Trophoblast cell (in vitro differentiated cells and primary cell): ENCODE results near the gene LRRC74B.
"Not testable (repeated sequence)": the region's sequence is repeated elsewhere in the genome, so short reads cannot be mapped to it uniquely, and the experiment has no call there.

Experiments
- DNase-seq, 2 donors: peaks; one replicate each; pipeline ENCODE4 v3.0.0-alpha.2; 2016
- H2AFZ ChIP-seq: 2 replicates; pipeline ENCODE4 v1.6.1; 2013; ENCODE audit warnings: low read length, moderate library complexity, mild to moderate bottlenecking; ENCODE audit not compliant: insufficient read depth, poor library complexity
- H2AK5ac ChIP-seq: 2 replicates; pipeline ENCODE4 v1.6.1; 2013; ENCODE audit warnings: mild to moderate bottlenecking, low read length
- H2BK120ac ChIP-seq: 2 replicates; pipeline ENCODE4 v1.6.1; 2013; ENCODE audit warnings: low read length, mild to moderate bottlenecking, moderate library complexity; ENCODE audit not compliant: insufficient read depth, poor library complexity
- H2BK12ac ChIP-seq: 2 replicates; pipeline ENCODE4 v1.6.1; 2013; ENCODE audit warnings: mild to moderate bottlenecking, low read length, moderate library complexity
- H2BK5ac ChIP-seq: 2 replicates; pipeline ENCODE4 v1.6.1; 2013; ENCODE audit warnings: low read length, low read depth, moderate library complexity, mild to moderate bottlenecking; ENCODE audit not compliant: poor library complexity
- H3K14ac ChIP-seq: 2 replicates; pipeline ENCODE4 v1.6.1; 2013; ENCODE audit warnings: mild to moderate bottlenecking, low read length
- H3K18ac ChIP-seq: 2 replicates; pipeline ENCODE4 v1.6.1; 2013; ENCODE audit warnings: mild to moderate bottlenecking, low read length
- H3K23ac ChIP-seq: 2 replicates; pipeline ENCODE4 v1.6.1; 2013; ENCODE audit warnings: low read length
- H3K27ac ChIP-seq: 2 replicates; pipeline ENCODE4 v1.5.1; 2013; ENCODE audit warnings: low read depth, mild to moderate bottlenecking, inconsistent platforms, low read length, moderate library complexity
- H3K27me3 ChIP-seq: 2 replicates; pipeline ENCODE4 v1.6.1; 2013; ENCODE audit warnings: inconsistent platforms, mild to moderate bottlenecking, low read length, moderate library complexity; ENCODE audit not compliant: insufficient read depth
- H3K36me3 ChIP-seq, 2 experiments: 1 replicate in 1 of 2; 2 replicates in 1 of 2; pipeline ENCODE4 v1.6.1; 2013; ENCODE audit warnings: low read length in 2 of 2, mild to moderate bottlenecking in 2 of 2, moderate library complexity in 1 of 2; ENCODE audit not compliant: insufficient read depth in 2 of 2, control insufficient read depth in 1 of 2
- H3K4ac ChIP-seq: 2 replicates; pipeline ENCODE4 v1.6.1; 2013; ENCODE audit warnings: low read depth, mild to moderate bottlenecking, low read length, moderate library complexity
- H3K4me1 ChIP-seq, 2 experiments: 1 replicate in 1 of 2; 2 replicates in 1 of 2; pipeline ENCODE4 v1.6.1; 2013; ENCODE audit warnings: low read length in 2 of 2, mild to moderate bottlenecking in 2 of 2, moderate library complexity in 1 of 2; ENCODE audit not compliant: insufficient read depth in 2 of 2, control insufficient read depth in 1 of 2
- H3K4me2 ChIP-seq: 2 replicates; pipeline ENCODE4 v1.6.1; 2013; ENCODE audit warnings: inconsistent platforms, mild to moderate bottlenecking, low read length, moderate library complexity
- H3K4me3 ChIP-seq: 2 replicates; pipeline ENCODE4 v1.5.1; 2013; ENCODE audit warnings: mild to moderate bottlenecking, low read depth, low read length, inconsistent platforms
- H3K79me1 ChIP-seq: one replicate; pipeline ENCODE4 v1.6.1; 2013; ENCODE audit warnings: low read length
- H3K79me2 ChIP-seq: 2 replicates; pipeline ENCODE4 v1.6.1; 2013; ENCODE audit warnings: low read length, mild to moderate bottlenecking; ENCODE audit not compliant: control insufficient read depth, insufficient read depth, poor library complexity
- H3K9ac ChIP-seq: 2 replicates; pipeline ENCODE4 v1.6.1; 2013; ENCODE audit warnings: mild to moderate bottlenecking, low read length
- H3K9me3 ChIP-seq: 2 replicates; pipeline ENCODE4 v1.6.1; 2013; ENCODE audit warnings: low read depth, mild to moderate bottlenecking, control low read depth, inconsistent platforms, low read length; ENCODE audit not compliant: insufficient read depth
- H4K12ac ChIP-seq: 2 replicates; pipeline ENCODE4 v1.6.1; 2013; ENCODE audit warnings: low read depth, mild to moderate bottlenecking, low read length, moderate library complexity
- H4K8ac ChIP-seq: 2 replicates; pipeline ENCODE4 v1.6.1; 2013; ENCODE audit warnings: low read depth, mild to moderate bottlenecking, low read length, moderate library complexity
- H4K91ac ChIP-seq: one replicate; pipeline ENCODE4 v1.6.1; 2013; ENCODE audit warnings: low read depth, mild to moderate bottlenecking, low read length, moderate library complexity
- WGBS: extraction: QIAGEN DNeasy Blood & Tissue Kit; methylation state at CpG from one replicate; pipeline ENCODE4 v1.1.7; 2013; ENCODE audit warnings: missing lambda C conversion rate; ENCODE audit not compliant: insufficient read length, insufficient coverage; ENCODE audit errors: extremely low coverage; 5-methylcytosine and 5-hydroxymethylcytosine counted together

LRRC74B gene

DNA sequence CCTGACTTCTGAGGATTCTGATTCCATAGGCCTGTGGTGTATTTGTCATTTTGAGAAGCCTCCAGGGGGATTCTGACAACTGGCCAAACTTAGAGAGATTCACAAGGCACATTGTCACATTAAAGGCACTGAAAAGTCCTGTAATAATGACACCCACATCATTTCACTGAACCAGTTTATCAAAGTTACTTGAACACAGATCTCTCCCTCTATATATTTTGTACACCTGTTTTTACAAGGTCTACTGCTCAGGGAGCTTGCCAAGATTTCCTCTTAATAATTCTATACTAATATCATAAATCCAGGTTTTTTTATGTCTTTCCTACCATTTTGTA, 50.0 kb downstream of the LRRC74B start:
- Histone ChIP-seq H3K9ac (no peak overlapping the region), H2AK5ac (no peak overlapping the region)

DNA sequence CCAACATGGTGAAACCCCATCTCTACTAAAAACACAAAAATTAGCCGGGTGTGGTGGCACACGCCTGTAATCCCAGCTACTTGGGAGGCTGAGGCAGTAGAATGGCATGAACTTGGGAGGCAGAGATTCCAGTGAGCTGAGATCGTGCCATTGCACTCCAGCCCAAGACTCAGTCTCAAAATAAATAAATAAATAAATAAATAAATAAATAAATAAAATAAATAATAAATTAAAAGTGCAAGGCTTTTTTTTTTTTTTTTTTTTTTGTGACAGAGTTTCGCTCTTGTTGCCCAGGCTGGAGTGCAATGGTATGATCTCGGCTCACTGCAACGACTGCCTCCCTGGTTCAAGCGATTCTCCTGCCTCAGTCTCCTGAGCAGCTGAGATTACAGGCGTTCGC, 51.1 kb downstream of the LRRC74B start:
- WGBS, result no CpG with 5 or more reads among the region's 9 CpGs

More for the DNA sequence above, 50.0 kb downstream of the LRRC74B start:
- Histone ChIP-seq H2BK120ac (no peak overlapping the region), H2BK5ac (no peak overlapping the region), H3K23ac (no peak overlapping the region), H3K27me3 (no peaks in the 10 kb centered on the region), H3K9me3 (no peaks in the 10 kb centered on the region), H3K14ac (no peak overlapping the region), H3K79me1 (no peaks in the 10 kb centered on the region), H3K4me2 (no peak overlapping the region), H3K36me3 (no peaks in the 10 kb centered on the region), H3K4me3 (no peak overlapping the region), H3K4me1 (no peaks in the 10 kb centered on the region), H3K79me2 (no peaks in the 10 kb centered on the region), H4K8ac (no peak overlapping the region), H3K4ac (no peak overlapping the region), H3K27ac (no peak overlapping the region), H2BK12ac (no peak overlapping the region), H2AFZ (no peak overlapping the region), H3K18ac (no peak overlapping the region), H4K12ac (no peak overlapping the region), H4K91ac (no peak overlapping the region)
- no peak for DNase-seq

DNA sequence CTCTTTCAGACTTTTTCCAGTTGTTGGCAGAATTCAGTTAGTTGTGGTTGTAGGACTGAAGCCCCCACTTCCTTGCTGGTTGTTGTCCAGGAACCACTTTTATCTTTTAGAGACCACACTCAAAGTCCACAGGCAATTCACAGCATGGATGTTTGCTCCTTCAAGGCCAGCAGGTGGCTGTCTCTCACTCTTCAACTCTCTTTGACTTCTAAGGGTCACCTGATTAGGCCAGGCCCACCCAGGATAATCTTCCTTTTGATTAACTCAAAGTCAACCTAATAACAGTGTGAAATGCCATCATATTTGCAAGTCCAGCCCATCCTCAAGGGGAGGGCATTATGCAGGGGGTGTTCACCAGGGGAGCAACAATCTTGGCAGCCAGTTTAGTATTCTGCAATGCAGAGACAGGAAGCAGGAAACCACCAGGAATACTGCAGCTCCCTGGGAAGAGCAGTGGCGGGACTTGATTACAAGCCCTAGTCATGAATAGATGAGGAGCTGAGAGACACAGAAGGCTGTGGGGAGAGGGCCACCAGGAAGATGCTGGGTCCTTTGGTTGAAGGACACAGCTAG, 52.4 kb downstream of the LRRC74B start:
- Histone ChIP-seq H3K18ac (no peak overlapping the region), H3K9ac (no peak overlapping the region), H3K4me2 (no peak overlapping the region), H3K79me1 (no peaks in the 10 kb centered on the region), H2BK120ac (no peak overlapping the region), H3K27me3 (no peaks in the 10 kb centered on the region), H3K4me3 (no peak overlapping the region), H3K79me2 (no peaks in the 10 kb centered on the region), H3K36me3 (no peaks in the 10 kb centered on the region), H2AFZ (no peak overlapping the region), H3K4me1 (no peaks in the 10 kb centered on the region), H2BK12ac (no peak overlapping the region), H4K8ac (no peak overlapping the region), H4K12ac (no peak overlapping the region), H3K27ac (no peak overlapping the region), H3K14ac (no peak overlapping the region), H2BK5ac (no peak overlapping the region), H2AK5ac (no peak overlapping the region), H3K23ac (no peak overlapping the region), H3K4ac (no peak overlapping the region), H4K91ac (no peak overlapping the region), H3K9me3 (peaks cover 2% of the 10 kb centered on the region)
- WGBS, result no CpG with 5 or more reads among the region's 1 CpG
- DNase-seq, result peak in 1 of 2 donors; percentile 14

More for the DNA sequence above, 51.1 kb downstream of the LRRC74B start:
- not testable (repeated sequence) for H3K18ac ChIP-seq, H2AK5ac ChIP-seq, H4K8ac ChIP-seq, H2BK120ac ChIP-seq, H2AFZ ChIP-seq, H3K9ac ChIP-seq, H2BK12ac ChIP-seq, H4K91ac ChIP-seq, H2BK5ac ChIP-seq, H3K23ac ChIP-seq, H3K4me2 ChIP-seq, DNase-seq, H3K79me2 ChIP-seq, H3K79me1 ChIP-seq, H3K27ac ChIP-seq, H3K36me3 ChIP-seq, H3K14ac ChIP-seq, H4K12ac ChIP-seq, H3K27me3 ChIP-seq, H3K4me1 ChIP-seq, H3K4ac ChIP-seq, H3K4me3 ChIP-seq, H3K9me3 ChIP-seq

DNA sequence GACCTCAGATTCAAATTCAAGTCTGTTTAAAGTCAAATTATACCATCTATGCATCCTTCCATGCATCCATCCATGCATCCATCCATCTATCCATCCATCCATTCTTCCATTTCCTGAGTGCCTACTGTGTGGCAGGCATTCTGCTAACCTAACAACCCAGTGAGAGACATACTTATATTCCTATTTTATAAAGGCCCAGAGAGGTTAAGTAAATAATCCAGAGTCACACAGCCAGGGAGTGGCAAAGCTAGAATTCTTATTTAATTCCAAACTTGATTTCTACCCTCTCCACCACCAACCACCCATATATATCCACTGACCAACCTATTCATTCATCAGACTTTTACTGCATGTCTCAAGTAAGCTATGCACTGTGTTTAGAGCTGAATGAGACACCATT, 53.8 kb downstream of the LRRC74B start:
- Histone ChIP-seq H2BK120ac (no peak overlapping the region), H3K27ac (no peak overlapping the region), H3K4me1 (no peaks in the 10 kb centered on the region), H3K23ac (no peak overlapping the region), H2BK12ac (no peak overlapping the region), H3K9me3 (peaks cover 2% of the 10 kb centered on the region), H3K36me3 (no peaks in the 10 kb centered on the region), H3K4me2 (no peak overlapping the region), H3K18ac (no peak overlapping the region), H3K27me3 (no peaks in the 10 kb centered on the region), H3K79me1 (no peaks in the 10 kb centered on the region), H2AK5ac (no peak overlapping the region), H4K12ac (no peak overlapping the region), H3K4me3 (no peak overlapping the region), H3K9ac (no peak overlapping the region), H2AFZ (no peak overlapping the region), H4K91ac (no peak overlapping the region), H2BK5ac (no peak overlapping the region), H3K79me2 (no peaks in the 10 kb centered on the region), H4K8ac (no peak overlapping the region), H3K14ac (no peak overlapping the region), H3K4ac (no peak overlapping the region)
- DNase-seq, result no peak
